Tibial artery (tissue), 4 donors: ENCODE results near the gene CALML4.
"Not testable (repeated sequence)": the region's sequence is repeated elsewhere in the genome, so short reads cannot be mapped to it uniquely, and the experiment has no call there.

Source experiments
- DNase-seq, 2 donors: peaks; one replicate each; pipeline ENCODE4 v3.0.0-alpha.2; 2019
- H3K27ac ChIP-seq, 2 donors: fragments of 200-600 bp; sonication (generic) in 1 of 2; 1 replicate in 1 of 2; 2 replicates in 1 of 2; pipeline ENCODE4 v1.5.1; 2018 to 2019; ENCODE audit warnings: mild to moderate bottlenecking in 1 of 2
- H3K27me3 ChIP-seq, 2 donors: fragments of 200-600 bp; sonication (generic) in 1 of 2; one replicate each; pipeline versions ENCODE4 v1.5.1 to v1.6.0; 2016 to 2019
- H3K36me3 ChIP-seq, 3 donors: fragments of 200-600 bp; sonication (generic) in 2 of 3; one replicate each; pipeline ENCODE4 v1.5.1; 2016 to 2019; ENCODE audit warnings: mild to moderate bottlenecking in 2 of 3
- H3K4me1 ChIP-seq, 4 donors: fragments of 200-600 bp; sonication (generic) in 2 of 4; 1 replicate in 3 of 4; 2 replicates in 1 of 4; pipeline ENCODE4 v1.5.1; 2016 to 2019
- H3K4me3 ChIP-seq, 2 donors: fragments of 200-600 bp; sonication (generic) in 1 of 2; 1 replicate in 1 of 2; 2 replicates in 1 of 2; pipeline ENCODE4 v1.5.1; 2018 to 2019; ENCODE audit warnings: mild to moderate bottlenecking in 2 of 2
- H3K9me3 ChIP-seq, 3 donors: fragments of 200-600 bp; sonication (generic) in 1 of 3; one replicate each; pipeline ENCODE4 v1.5.1; 2016 to 2019
- intact Hi-C: fragments of 100-400 bp; cut with DNase I; formaldehyde crosslinking; loops from one replicate; pipeline ENCODE4 v1.15.0; 2023; ENCODE audit warnings: low total_unique reads
- TF ChIP-seq, protein P1 (sequence below), 2 experiments: fragments of 200-600 bp in 1 of 2; fragments of 450-650 bp in 1 of 2; IDR thresholded peaks; one replicate each; pipeline ENCODE4 v1.5.1; 2017 to 2019; ENCODE audit warnings: antibody characterized with exemption in 2 of 2, mild to moderate bottlenecking in 1 of 2, moderate library complexity in 1 of 2

The CALML4 gene

DNA sequence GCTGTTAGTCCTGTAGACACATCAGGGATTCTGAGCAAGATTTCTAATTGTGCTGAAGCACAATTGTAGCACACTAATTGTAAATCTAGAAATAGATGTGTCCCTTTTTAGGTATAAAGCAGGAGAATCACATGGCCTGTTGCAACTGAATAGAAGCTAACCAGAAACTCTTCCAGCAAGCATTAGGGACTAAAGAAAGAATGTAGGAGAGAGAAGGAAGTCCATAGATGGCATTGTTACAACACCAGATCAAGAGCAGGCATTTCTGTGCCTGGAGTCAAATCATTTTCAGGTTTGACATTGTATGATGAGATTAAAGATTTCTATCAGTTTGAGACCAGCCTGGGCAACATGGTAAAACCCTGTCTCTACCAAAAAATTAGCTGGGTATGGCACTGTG is 27.4 kb downstream of the CALML4 start:
- Histone ChIP-seq H3K27me3 (no peaks in the 10 kb centered on the region), H3K4me3 (no peak overlapping the region), H3K9me3 (no peaks in the 10 kb centered on the region), H3K4me1 (peaks cover 0 to 34% (median 16%) of the 10 kb centered on the region in 4 donors), H3K36me3 (peaks cover 14 to 55% (median 43%) of the 10 kb centered on the region in 3 donors), H3K27ac (peak overlapping the region; percentile 11 to 55)
- intact Hi-C loops = no loop called here
- TF ChIP-seq, protein P1, sequence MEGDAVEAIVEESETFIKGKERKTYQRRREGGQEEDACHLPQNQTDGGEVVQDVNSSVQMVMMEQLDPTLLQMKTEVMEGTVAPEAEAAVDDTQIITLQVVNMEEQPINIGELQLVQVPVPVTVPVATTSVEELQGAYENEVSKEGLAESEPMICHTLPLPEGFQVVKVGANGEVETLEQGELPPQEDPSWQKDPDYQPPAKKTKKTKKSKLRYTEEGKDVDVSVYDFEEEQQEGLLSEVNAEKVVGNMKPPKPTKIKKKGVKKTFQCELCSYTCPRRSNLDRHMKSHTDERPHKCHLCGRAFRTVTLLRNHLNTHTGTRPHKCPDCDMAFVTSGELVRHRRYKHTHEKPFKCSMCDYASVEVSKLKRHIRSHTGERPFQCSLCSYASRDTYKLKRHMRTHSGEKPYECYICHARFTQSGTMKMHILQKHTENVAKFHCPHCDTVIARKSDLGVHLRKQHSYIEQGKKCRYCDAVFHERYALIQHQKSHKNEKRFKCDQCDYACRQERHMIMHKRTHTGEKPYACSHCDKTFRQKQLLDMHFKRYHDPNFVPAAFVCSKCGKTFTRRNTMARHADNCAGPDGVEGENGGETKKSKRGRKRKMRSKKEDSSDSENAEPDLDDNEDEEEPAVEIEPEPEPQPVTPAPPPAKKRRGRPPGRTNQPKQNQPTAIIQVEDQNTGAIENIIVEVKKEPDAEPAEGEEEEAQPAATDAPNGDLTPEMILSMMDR (IDR thresholded peaks at IDR 0.05) = no peak
- DNase-seq = no peak

DNA sequence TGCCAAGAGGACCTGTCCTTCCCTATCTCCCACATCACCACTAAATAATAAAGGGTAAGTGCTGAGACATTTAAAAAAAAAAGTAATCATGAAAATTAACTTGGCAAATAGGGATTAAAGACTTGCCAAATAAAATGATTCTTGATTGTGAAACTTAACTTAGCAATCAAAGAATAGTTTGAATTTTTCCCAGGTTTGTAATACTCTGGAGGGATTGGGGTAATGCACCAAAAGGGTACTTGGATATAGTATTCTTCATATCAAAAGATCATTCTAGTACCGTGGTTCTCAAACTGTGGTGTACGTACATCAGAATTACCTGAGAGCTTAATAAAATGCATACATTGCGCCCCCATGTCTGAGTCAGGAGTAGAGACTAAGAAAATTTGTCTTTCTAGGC is 28.5 kb downstream of the CALML4 start:
- H3K27me3 ChIP-seq = no peaks in the 10 kb centered on the region
- H3K9me3 ChIP-seq = no peaks in the 10 kb centered on the region
- H3K4me1 ChIP-seq = peaks cover 0 to 34% (median 16%) of the 10 kb centered on the region in 4 donors
- H3K4me3 ChIP-seq = no peak overlapping the region
- intact Hi-C loops = no loop called here
- peak overlapping the region in 1 of 2 donors; percentile 6 for H3K27ac ChIP-seq
- no peak for DNase-seq
- TF ChIP-seq, protein P1 (IDR thresholded peaks at IDR 0.05) = no peak
- H3K36me3 ChIP-seq = peaks cover 11 to 46% (median 37%) of the 10 kb centered on the region in 3 donors

DNA sequence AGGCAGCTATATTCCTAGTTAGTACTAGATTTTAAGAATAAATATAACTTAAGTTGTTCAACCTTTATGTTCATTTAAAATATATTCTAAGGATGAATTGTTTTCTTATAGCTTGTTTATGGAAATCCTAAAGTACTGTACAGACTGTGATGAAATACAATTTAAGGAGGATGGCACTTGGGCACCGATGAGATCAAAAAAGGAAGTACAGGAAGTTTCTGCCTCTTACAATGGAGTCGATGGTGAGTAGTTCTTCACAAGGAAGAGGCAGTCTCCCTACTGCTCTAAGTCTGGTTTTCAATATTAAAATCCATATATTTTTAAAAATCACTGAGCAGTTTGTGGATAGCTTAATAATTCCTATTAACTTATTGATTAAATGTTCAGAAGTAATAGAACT is 29.6 kb downstream of the CALML4 start:
- intact Hi-C loops = no loop called here
- H3K9me3 ChIP-seq = no peaks in the 10 kb centered on the region

GRCh38 chr15:68173119-68173518 is 32.0 kb downstream of the CALML4 start:
- Histone ChIP-seq H3K36me3 (peaks cover 5 to 35% (median 24%) of the 10 kb centered on the region in 3 donors), H3K4me1 (peaks cover 0 to 24% (median 14%) of the 10 kb centered on the region in 4 donors), H3K9me3 (no peaks in the 10 kb centered on the region), H3K27ac (no peak overlapping the region), H3K27me3 (no peaks in the 10 kb centered on the region), H3K4me3 (no peak overlapping the region)
- DNase-seq = no peak
- TF ChIP-seq, protein P1 (IDR thresholded peaks at IDR 0.05) = no peak
- intact Hi-C loops = no loop called here

More for the DNA sequence above, 29.6 kb downstream of the CALML4 start:
- peaks cover 5 to 42% (median 26%) of the 10 kb centered on the region in 3 donors for H3K36me3 ChIP-seq
- no peak overlapping the region for H3K4me3 ChIP-seq
- H3K27me3 ChIP-seq = no peaks in the 10 kb centered on the region
- H3K4me1 ChIP-seq = peaks cover 0 to 34% (median 16%) of the 10 kb centered on the region in 4 donors
- no peak overlapping the region for H3K27ac ChIP-seq
- no peak for DNase-seq
- TF ChIP-seq, protein P1 (IDR thresholded peaks at IDR 0.05) = no peak

DNA sequence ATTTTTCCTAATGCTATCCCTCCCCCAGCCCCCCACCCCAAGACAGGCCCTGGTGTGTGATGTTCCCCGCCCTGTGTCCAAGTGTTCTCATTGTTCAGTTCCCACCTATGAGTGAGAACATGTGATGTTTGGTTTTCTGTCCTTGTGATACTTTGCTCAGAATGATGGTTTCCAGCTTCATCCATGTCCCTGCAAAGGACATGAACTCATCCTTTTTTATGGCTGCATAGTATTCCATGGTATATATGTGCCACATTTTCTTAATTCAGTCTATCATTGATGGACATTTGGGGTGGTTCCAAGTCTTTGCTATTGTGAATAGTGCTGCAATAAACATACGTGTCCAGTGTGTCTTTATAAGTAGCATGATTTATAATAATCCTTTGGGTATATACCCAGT is 33.1 kb downstream of the CALML4 start:
- H3K27ac ChIP-seq, intact Hi-C loops, H3K4me3 ChIP-seq, H3K27me3 ChIP-seq, DNase-seq, H3K9me3 ChIP-seq: not testable (repeated sequence)
- H3K36me3 ChIP-seq = peaks cover 5 to 37% (median 24%) of the 10 kb centered on the region in 3 donors
- peaks cover 0 to 13% (median 5%) of the 10 kb centered on the region in 4 donors for H3K4me1 ChIP-seq

DNA sequence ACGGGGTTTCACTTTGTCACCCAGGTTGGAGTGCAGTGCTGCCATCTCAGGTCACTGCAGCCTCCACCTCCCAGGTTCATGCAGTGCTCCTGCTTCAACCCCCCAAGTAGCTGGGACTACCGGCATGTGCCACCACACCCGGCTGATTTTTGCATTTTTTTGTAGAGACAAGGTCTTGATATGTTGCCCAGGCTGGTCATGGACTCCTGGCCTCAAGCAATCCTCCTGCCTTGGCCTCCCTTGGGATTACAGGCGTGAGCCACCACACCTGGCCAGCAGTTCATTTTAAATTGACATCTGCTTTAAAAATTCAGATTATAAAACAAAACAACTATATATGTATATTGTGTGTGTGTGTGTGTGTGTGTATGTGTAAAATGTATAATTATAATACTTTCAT is 38.3 kb downstream of the CALML4 start:
- H3K4me1 ChIP-seq = no peaks in the 10 kb centered on the region
- intact Hi-C loops = no loop called here
- no peak overlapping the region for H3K27ac ChIP-seq
- TF ChIP-seq, protein P1 (IDR thresholded peaks at IDR 0.05) = no peak
- no peak overlapping the region for H3K4me3 ChIP-seq
- no peaks in the 10 kb centered on the region for H3K9me3 ChIP-seq
- H3K27me3 ChIP-seq = no peaks in the 10 kb centered on the region
- no peak for DNase-seq
- peaks cover 15 to 40% (median 21%) of the 10 kb centered on the region in 3 donors for H3K36me3 ChIP-seq
